ENCODE measurements around the gene HECTD3. TPM values are rescaled to one million over a fixed set of nuclear protein-coding genes. Genes with fewer than 3 reads are reported as not detected.

The HECTD3 gene
- total RNA-seq, 2 donors from 2014 or later: 40.4 to 66.3 TPM

DNA sequence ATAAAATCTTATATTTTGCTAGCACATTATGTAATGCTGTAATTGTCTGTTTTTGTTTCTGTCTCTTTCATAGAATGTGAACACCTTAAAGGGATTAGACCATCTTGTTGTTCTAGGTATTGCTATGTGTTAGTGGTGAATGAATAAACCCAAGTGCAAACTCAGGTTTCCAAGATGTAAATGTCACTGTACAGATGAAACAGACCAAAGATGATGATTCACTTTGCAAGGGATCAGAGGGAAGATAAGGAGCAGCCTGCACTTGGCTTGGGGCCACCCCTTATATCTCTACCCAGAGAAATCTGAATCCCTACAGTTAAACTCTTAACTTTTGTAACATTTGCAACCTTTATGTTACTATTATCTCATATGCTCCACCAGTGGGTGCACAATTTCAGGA lies 26.3 kb upstream of the HECTD3 start:
- ATAC-seq (ENCODE audit: insufficient number of reproducible peaks, low FRiP score, low read depth) (no peak), DNase-seq (ENCODE audit: low spot score) (no peak)
- no peak overlapping the region for H3K4me3 ChIP-seq
- no peaks in the 10 kb centered on the region for H3K4me1 ChIP-seq (ENCODE audit: control insufficient read depth in 1 of 2, low read depth in 2 of 2)
- H3K36me3 ChIP-seq: peaks cover 5% of the 10 kb centered on the region
- no peak overlapping the region for H3K27ac ChIP-seq
- H3K9me3 ChIP-seq: no peaks in the 10 kb centered on the region
- no peak for TF ChIP-seq CTCF (IDR thresholded peaks at IDR 0.05)
- no peaks in the 10 kb centered on the region for H3K27me3 ChIP-seq (replicated peaks; ENCODE audit: insufficient read depth)

GRCh38 chr1:45035631-45036301 lies 24.6 kb upstream of the HECTD3 start:
- no peak for TF ChIP-seq CTCF (IDR thresholded peaks at IDR 0.05)

DNA sequence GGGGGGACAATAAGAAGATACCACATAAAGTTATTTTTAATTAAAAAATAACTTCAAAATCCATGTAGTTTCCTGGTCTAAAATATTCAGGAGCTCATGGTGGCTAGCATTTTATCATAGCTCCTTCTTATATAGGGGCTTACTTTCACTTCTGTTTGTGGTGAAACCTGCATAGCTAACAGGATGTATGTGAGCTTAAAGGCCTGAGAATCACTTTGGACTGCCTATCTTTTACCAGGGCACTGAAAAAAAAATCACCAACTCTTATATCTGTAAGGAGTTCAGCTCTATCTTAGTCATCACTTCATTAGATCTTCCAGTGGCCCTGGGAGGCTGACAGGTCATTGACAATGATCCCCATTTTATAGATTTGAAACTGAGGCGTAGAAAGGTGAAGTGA lies 22.2 kb upstream of the HECTD3 start:
- no peak for TF ChIP-seq CTCF (IDR thresholded peaks at IDR 0.05)
- H3K27me3 ChIP-seq (replicated peaks; ENCODE audit: insufficient read depth): no peaks in the 10 kb centered on the region
- no peaks in the 10 kb centered on the region for H3K4me1 ChIP-seq (ENCODE audit: control insufficient read depth in 1 of 2, low read depth in 2 of 2)
- DNase-seq (ENCODE audit: low spot score): no peak
- H3K4me3 ChIP-seq: no peak overlapping the region
- H3K36me3 ChIP-seq: peaks cover 5% of the 10 kb centered on the region
- no peaks in the 10 kb centered on the region for H3K9me3 ChIP-seq
- no peak for ATAC-seq (ENCODE audit: insufficient number of reproducible peaks, low FRiP score, low read depth)
- no peak overlapping the region for H3K27ac ChIP-seq

More at GRCh38 chr1:45035631-45036301, 24.6 kb upstream of the HECTD3 start:
- H3K27ac ChIP-seq: no peak overlapping the region
- ATAC-seq (ENCODE audit: insufficient number of reproducible peaks, low FRiP score, low read depth) (no peak), DNase-seq (ENCODE audit: low spot score) (no peak)
- H3K36me3 ChIP-seq: peaks cover 5% of the 10 kb centered on the region
- H3K4me1 ChIP-seq (ENCODE audit: control insufficient read depth in 1 of 2, low read depth in 2 of 2): no peaks in the 10 kb centered on the region
- H3K9me3 ChIP-seq: no peaks in the 10 kb centered on the region
- no peak overlapping the region for H3K4me3 ChIP-seq
- H3K27me3 ChIP-seq (replicated peaks; ENCODE audit: insufficient read depth): no peaks in the 10 kb centered on the region

GRCh38 chr1:45032837-45033236 lies 21.7 kb upstream of the HECTD3 start:
- H3K4me1 ChIP-seq (ENCODE audit: control insufficient read depth in 1 of 2, low read depth in 2 of 2): no peaks in the 10 kb centered on the region
- H3K36me3 ChIP-seq: peaks cover 5% of the 10 kb centered on the region
- no peak for DNase-seq (ENCODE audit: low spot score)
- H3K9me3 ChIP-seq: no peaks in the 10 kb centered on the region
- H3K27ac ChIP-seq: no peak overlapping the region
- no peak for ATAC-seq (ENCODE audit: insufficient number of reproducible peaks, low FRiP score, low read depth)
- no peaks in the 10 kb centered on the region for H3K27me3 ChIP-seq (replicated peaks; ENCODE audit: insufficient read depth)
- H3K4me3 ChIP-seq: no peak overlapping the region
- no peak for TF ChIP-seq CTCF (IDR thresholded peaks at IDR 0.05)

DNA sequence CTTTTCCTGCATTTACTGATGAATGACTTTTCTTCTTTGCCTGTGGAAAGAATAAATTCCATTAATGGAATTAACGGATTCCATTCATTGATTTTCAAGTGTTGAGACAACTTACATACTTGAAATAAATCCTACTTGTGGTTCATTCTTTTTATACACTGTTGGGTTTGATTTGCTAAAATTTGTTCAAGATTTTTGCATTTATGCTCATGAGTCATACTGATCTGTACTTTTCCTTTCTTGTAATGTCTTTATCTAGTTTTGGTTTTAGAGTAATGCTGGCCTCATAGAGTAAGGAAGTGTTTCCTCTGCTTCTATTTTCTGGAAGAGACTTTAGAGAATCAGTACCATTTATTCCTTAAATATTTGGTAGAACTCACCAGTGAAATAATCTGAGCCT lies 15.3 kb upstream of the HECTD3 start:
- no peak for DNase-seq (ENCODE audit: low spot score)
- Histone ChIP-seq H3K4me1 (ENCODE audit: control insufficient read depth in 1 of 2, low read depth in 2 of 2) (no peaks in the 10 kb centered on the region), H3K27me3 (replicated peaks; ENCODE audit: insufficient read depth) (no peaks in the 10 kb centered on the region), H3K4me3 (no peak overlapping the region), H3K27ac (no peak overlapping the region), H3K36me3 (no peaks in the 10 kb centered on the region), H3K9me3 (no peaks in the 10 kb centered on the region)
- no peak for ATAC-seq (ENCODE audit: insufficient number of reproducible peaks, low FRiP score, low read depth)
- no peak for TF ChIP-seq CTCF (IDR thresholded peaks at IDR 0.05)
